LNCaP clone FGC (cell line): ENCODE results near the gene RRP15.

Source experiments
- DNase-seq: peaks from one replicate; pipeline ENCODE4 v3.0.0-alpha.2; 2011; ENCODE audit warnings: low read depth
- H3K4me3 ChIP-seq: 2 replicates; pipeline ENCODE4 v1.5.1; 2011; ENCODE audit warnings: mild to moderate bottlenecking, low read depth, low read length, control low read depth
- CTCF ChIP-seq: IDR thresholded peaks from 2 replicates; pipeline ENCODE4 v1.5.1; 2012; ENCODE audit warnings: mild to moderate bottlenecking; ENCODE audit not compliant: control insufficient read depth, insufficient read depth; ENCODE audit errors: extremely low read depth

The RRP15 gene

GRCh38 chr1:218384581-218384993 lies 99.5 kb downstream of the RRP15 start:
- no peak for TF ChIP-seq CTCF
- no peak for DNase-seq
- H3K4me3 ChIP-seq = no peak overlapping the region
